GM12874 (cell line): Measurements from ENCODE around the gene ELSPBP1.

Experiments used
- TF ChIP-seq, protein P1 (sequence below): IDR thresholded peaks from 2 replicates; pipeline ENCODE4 v1.5.1; 2011; ENCODE audit warnings: low read depth, mild to moderate bottlenecking, control low read depth, low read length, moderate library complexity; ENCODE audit not compliant: insufficient read depth

Gene ELSPBP1

DNA sequence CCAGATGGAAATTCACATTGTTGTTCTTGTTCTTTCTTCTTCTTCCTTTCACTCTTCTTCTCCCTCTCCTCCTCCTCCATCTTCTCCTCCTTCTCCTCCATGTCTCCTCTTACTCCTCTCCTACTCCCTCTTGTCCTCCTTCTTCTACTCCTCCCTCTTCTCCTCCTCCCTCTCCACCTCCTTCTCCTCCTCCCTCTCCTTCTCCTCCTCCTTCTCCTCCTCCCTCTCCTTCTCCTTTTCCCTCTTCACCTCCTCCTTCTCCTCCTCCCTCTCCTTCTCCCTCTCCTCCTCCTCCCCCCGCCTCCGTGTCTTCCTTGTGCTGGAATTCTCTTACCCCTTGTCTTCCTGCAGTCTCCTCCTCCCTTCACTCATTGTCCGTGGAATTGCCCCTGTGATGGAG, 31.0 kb downstream of the ELSPBP1 start:
- TF ChIP-seq, protein P1, sequence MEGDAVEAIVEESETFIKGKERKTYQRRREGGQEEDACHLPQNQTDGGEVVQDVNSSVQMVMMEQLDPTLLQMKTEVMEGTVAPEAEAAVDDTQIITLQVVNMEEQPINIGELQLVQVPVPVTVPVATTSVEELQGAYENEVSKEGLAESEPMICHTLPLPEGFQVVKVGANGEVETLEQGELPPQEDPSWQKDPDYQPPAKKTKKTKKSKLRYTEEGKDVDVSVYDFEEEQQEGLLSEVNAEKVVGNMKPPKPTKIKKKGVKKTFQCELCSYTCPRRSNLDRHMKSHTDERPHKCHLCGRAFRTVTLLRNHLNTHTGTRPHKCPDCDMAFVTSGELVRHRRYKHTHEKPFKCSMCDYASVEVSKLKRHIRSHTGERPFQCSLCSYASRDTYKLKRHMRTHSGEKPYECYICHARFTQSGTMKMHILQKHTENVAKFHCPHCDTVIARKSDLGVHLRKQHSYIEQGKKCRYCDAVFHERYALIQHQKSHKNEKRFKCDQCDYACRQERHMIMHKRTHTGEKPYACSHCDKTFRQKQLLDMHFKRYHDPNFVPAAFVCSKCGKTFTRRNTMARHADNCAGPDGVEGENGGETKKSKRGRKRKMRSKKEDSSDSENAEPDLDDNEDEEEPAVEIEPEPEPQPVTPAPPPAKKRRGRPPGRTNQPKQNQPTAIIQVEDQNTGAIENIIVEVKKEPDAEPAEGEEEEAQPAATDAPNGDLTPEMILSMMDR = no peak

DNA sequence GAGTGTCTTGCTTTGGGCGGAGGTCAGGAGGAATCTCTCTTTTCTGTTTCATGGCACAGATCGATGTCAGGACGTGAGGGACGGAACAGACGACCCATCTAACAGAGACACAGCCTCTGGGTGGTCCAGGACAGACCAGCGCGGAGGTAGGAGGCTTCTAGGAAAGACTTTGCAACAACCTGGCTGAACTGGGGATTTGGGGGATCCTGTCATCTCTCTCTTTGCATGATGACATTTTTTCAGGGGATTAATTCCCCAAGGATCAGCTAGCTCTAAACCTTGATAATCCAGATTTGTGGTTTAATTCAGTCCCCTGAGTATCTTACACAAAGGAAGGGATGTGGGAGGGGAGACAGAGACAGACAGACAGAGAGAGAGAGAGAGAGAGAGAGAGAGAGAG, 35.0 kb downstream of the ELSPBP1 start:
- TF ChIP-seq, protein P1 = no peak

DNA sequence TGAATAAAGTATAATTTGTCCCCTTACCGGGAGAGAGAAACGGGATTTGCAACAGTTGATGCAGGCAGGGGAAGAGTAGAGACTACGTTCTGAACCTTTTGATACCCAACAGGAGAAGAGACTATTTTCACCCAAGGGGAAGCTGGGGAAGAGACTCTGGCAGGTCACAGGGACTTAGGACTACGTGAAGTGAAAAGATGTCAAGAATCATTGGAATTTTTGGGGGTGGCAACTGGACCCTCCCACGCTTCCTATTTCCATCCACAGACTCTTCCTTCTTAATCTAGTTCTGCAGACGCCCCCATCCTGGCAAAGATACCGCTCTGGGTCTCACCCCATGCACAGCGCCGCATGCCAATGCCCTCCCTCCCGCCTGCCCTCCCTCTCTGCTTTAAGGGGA, 35.6 kb downstream of the ELSPBP1 start:
- TF ChIP-seq, protein P1 = no peak

DNA sequence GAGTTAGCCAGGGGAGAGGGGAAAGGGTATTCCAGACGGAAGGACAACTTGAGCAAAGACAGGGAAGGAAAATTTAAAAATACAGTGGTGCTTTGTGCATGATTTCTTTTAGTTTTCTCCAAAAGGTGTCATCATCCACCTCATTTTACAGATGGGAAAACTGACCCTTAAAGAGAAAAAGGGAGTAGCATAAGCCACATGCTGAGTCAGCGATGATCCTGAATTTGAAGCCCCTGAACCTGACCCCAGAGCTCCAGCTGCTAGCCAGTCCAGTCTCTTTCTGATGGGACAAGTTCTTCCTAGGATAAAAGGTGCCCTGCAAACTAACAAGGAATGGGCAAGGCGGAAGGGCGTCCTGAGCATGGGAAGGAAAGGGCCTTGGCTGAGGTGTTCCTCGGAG, 39.2 kb downstream of the ELSPBP1 start:
- TF ChIP-seq, protein P1 = no peak

DNA sequence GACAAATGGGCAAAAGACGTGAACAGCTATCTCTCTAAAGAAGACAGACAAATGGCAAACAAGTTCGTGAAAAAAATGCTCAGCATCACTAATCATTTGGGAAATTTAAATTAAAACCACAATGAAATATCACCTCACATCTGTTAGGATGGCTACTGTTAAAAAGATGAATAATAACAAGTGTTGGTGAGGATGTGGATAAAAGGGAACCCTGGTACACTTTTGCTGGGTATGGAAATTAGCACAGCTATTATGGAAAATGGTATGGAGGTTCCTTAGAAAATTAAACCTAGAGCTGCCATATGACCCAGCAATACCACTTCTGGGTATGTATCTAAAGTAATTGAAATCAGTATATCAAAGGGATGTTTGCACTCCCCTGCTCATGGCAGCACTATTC, 42.3 kb downstream of the ELSPBP1 start:
- TF ChIP-seq, protein P1 = no peak

DNA sequence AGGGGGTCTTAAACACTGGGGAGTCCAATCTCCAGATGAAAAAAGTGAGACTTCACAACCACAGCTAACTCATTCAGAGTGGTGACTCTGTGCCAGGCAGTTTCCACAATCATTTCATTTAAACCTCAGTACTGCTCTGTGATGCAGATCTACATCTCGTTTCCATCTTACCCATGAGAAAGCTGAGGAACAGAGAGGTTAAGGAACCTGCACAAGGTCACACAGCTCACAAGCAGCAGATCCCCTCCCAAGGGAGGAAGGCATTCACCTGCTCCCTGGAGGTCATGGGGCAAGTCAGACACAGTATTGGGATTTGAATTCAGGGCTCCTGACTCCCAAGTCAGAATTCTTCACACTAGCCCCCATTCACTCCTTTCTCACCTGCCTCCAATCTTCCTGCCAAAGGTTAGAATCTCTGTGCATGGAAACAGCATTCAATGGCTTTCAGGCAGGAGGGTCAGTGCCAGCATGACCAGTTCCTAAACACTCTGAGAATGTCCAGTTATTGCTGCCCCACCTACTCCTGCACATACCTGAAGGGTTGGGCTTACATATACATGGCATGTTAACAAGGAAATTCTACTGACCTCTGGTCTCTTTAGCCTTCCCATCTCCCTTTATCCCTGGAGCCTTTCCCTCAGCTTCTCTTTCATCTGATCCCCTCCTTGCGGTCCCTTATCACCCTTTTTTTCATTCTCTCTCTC, 47.6 kb downstream of the ELSPBP1 start:
- TF ChIP-seq, protein P1 = no peak

DNA sequence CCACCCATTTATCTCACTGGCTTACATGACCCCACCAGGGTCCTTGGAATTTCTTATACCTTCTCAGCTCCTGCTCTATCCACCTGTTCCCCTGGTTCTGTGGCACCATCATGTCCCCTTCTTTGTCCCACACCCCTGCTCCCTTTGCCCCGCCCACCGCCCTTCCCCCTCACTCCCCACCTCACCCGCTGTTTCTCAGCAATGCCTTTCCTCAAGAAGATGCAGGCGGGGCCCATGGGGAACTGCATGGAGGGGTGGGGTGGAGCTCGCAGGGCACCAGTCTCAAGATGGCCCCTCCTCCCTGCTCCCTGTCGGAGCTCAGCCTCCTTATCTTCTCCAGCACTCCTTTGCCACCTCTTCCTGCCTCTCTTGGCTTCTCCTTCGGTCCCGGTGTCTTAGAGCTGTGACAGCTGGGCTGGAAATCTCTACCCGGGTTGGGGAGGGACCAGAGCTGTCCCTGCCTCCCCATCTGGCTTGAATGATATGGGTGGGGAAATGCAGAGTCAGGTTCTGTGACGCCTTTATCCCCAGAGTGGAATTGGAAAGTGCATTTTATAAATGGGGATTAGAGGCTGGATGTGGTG, 49.3 kb downstream of the ELSPBP1 start, which contains the start of gene CABP5:
TSS of gene CABP5 (minus strand) at position 405 of the 584 bp plus-strand sequence. CDS start at position 248, 157 bp downstream.
- TF ChIP-seq, protein P1 = no peak
